Measurements from ENCODE around the gene AUTS2. TPM values are rescaled to one million over a fixed set of nuclear protein-coding genes. Genes with fewer than 3 reads are reported as not detected.
"Not testable (repeated sequence)": the region's sequence is repeated elsewhere in the genome, so short reads cannot be mapped to it uniquely, and the experiment has no call there.

The AUTS2 gene
- polyA plus RNA-seq, 1 experiment = 0.54 TPM

DNA sequence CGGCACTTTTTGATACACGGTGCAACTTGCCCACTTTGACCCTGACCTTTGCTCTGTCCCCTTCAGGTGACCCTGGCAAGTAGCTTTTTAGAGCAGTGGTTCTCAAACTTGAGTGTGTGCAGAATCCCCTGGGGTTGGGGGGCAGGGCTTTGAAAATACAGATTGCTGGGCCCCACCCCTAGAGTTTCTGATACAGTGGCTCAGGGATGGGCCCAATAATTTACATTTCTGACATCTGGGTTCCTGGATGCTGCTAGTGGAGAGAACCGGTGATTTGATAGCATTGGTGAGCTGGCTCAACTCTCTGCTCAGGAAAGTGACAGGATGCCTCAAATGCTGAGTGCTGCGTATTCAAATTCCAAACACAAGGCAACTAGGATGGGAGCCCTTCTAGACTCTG lies 995.9 kb downstream of the AUTS2 start:
- no peaks in the 10 kb centered on the region for H3K36me3 ChIP-seq (ENCODE audit: control insufficient read depth, insufficient read depth, low read length)
- H3K27me3 ChIP-seq (ENCODE audit: control insufficient read depth, insufficient read depth, low read length) = peaks cover 6% of the 10 kb centered on the region; the same call in 1 of the 2 replicates
- ChIA-PET POLR2A (no interaction called here), CTCF (no interaction called here)
- TF ChIP-seq, protein P1, sequence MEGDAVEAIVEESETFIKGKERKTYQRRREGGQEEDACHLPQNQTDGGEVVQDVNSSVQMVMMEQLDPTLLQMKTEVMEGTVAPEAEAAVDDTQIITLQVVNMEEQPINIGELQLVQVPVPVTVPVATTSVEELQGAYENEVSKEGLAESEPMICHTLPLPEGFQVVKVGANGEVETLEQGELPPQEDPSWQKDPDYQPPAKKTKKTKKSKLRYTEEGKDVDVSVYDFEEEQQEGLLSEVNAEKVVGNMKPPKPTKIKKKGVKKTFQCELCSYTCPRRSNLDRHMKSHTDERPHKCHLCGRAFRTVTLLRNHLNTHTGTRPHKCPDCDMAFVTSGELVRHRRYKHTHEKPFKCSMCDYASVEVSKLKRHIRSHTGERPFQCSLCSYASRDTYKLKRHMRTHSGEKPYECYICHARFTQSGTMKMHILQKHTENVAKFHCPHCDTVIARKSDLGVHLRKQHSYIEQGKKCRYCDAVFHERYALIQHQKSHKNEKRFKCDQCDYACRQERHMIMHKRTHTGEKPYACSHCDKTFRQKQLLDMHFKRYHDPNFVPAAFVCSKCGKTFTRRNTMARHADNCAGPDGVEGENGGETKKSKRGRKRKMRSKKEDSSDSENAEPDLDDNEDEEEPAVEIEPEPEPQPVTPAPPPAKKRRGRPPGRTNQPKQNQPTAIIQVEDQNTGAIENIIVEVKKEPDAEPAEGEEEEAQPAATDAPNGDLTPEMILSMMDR (IDR thresholded peaks at IDR 0.05; ENCODE audit: insufficient read depth, low read depth, low read length) = no peak
- no peak for DNase-seq (ENCODE audit: low read depth)
- H3K4me3 ChIP-seq (ENCODE audit: low read depth, low read length) = no peak overlapping the region

DNA sequence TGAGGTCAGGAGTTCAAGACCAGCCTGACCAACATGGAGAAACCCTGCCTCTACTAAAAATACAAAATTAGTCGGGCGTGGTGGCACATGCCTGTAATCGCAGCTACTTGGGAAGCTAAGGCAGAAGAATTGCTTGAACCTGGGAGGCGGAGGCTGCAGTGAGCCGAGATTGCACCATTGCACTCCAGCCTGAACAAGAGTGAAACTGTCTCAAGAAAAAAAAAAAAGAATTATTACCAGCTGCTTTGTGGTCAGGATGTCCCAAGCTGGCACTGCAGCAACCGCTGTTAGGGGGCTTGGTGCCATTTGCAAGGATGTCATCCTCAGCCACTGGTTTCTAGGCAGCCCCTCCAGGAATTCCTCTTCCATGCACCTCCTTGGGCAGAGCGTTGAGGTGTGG lies 996.6 kb downstream of the AUTS2 start:
- H3K27me3 ChIP-seq (ENCODE audit: control insufficient read depth, insufficient read depth, low read length); H3K36me3 ChIP-seq (ENCODE audit: control insufficient read depth, insufficient read depth, low read length); POLR2A ChIA-PET; DNase-seq (ENCODE audit: low read depth); CTCF ChIA-PET; H3K4me3 ChIP-seq (ENCODE audit: low read depth, low read length): not testable (repeated sequence)

DNA sequence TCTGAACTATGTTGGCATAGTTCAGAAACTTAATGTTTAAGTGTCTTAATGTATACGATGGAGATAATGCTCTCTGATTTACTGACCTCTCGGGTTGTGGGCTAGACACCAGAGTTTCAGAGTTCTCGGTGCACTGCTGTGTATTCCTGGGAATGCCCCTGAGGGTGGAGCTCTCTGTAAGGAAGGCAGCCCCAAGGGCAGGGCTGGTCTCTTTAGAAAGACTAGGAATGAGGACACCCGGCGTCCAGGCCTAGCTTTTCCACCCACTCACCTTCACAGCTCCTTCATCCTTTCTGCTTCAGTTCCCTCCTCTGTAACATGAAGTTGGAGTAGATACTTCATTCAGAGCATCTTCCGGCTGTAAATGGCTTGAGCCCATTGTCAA lies 997.1 kb downstream of the AUTS2 start:
- CTCF ChIA-PET = no interaction called here
- DNase-seq (ENCODE audit: low read depth) = no peak
- TF ChIP-seq, protein P1 (IDR thresholded peaks at IDR 0.05; ENCODE audit: insufficient read depth, low read depth, low read length) = no peak
- POLR2A ChIA-PET = no interaction called here
- peaks cover 6% of the 10 kb centered on the region; the same call in 1 of the 2 replicates for H3K27me3 ChIP-seq (ENCODE audit: control insufficient read depth, insufficient read depth, low read length)
- no peak overlapping the region for H3K4me3 ChIP-seq (ENCODE audit: low read depth, low read length)
- no peaks in the 10 kb centered on the region for H3K36me3 ChIP-seq (ENCODE audit: control insufficient read depth, insufficient read depth, low read length)

DNA sequence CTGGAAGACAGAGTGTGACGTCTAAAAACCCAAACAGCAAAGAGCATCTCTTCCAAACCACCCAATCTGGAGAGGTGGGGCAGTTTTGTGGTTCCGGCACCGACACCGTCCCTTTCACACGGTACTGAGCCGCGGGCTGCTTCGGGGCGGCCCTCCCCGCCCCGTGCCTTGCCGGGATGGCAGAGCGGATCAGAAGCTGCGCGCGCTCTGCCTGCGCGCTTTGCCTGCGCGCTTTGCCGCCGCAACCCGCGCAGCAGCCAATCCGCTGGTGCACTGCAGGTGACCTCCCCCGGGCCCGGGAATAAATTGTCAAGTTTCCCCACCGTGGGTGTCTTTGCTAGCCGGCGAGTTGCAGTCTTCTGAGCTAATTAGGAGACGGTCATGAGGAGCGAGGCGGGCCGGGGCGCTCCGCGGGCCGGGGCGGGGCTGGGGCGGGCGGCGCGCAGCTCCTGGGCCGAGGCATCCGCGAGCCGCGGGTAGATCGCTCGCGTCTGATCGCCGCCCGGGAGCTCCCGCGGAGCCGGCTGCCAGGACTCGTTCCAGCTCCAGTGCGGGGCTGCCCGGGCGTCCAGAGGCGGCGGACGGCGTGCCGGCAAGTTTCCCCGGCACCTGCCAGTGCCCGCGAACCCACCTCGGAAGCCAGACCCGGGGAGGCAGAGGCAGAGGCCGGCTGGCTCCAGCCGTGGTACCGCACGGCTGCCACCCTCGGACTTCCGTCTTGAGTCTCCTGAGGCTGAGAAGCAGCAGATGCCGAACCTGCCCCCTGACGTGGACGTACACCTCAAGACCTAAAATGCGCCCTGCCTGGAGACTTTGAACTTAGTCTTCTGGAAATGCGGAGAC lies 997.7 kb downstream of the AUTS2 start:
- ChIA-PET CTCF (no interaction called here), POLR2A (no interaction called here)
- TF ChIP-seq, protein P1 (IDR thresholded peaks at IDR 0.05; ENCODE audit: insufficient read depth, low read depth, low read length) = no peak
- Histone ChIP-seq H3K4me3 (ENCODE audit: low read depth, low read length) (no peak overlapping the region), H3K27me3 (ENCODE audit: control insufficient read depth, insufficient read depth, low read length) (peaks cover 6% of the 10 kb centered on the region; the same call in 1 of the 2 replicates), H3K36me3 (ENCODE audit: control insufficient read depth, insufficient read depth, low read length) (no peaks in the 10 kb centered on the region)
- no peak for DNase-seq (ENCODE audit: low read depth)

DNA sequence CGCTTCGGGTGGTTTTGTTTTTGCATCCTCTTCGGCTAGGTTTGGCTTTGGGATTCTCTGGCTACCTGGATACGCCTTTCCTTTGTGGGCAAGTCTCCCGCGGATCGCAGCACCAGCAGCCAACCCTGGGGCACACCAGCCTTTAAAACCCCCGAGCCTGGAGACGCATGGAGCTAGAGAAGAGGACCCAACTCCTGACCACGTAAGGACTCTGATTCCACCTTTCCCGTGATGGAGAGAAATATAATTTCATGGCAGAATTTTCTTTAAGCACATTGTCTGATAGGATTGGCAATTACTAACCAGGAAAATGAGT lies 998.3 kb downstream of the AUTS2 start:
- no peak for DNase-seq (ENCODE audit: low read depth)
- Histone ChIP-seq H3K36me3 (ENCODE audit: control insufficient read depth, insufficient read depth, low read length) (no peaks in the 10 kb centered on the region), H3K4me3 (ENCODE audit: low read depth, low read length) (no peak overlapping the region), H3K27me3 (ENCODE audit: control insufficient read depth, insufficient read depth, low read length) (peaks cover 6% of the 10 kb centered on the region; the same call in 1 of the 2 replicates)
- ChIA-PET CTCF (no interaction called here), POLR2A (no interaction called here)
- TF ChIP-seq, protein P1 (IDR thresholded peaks at IDR 0.05; ENCODE audit: insufficient read depth, low read depth, low read length) = no peak

DNA sequence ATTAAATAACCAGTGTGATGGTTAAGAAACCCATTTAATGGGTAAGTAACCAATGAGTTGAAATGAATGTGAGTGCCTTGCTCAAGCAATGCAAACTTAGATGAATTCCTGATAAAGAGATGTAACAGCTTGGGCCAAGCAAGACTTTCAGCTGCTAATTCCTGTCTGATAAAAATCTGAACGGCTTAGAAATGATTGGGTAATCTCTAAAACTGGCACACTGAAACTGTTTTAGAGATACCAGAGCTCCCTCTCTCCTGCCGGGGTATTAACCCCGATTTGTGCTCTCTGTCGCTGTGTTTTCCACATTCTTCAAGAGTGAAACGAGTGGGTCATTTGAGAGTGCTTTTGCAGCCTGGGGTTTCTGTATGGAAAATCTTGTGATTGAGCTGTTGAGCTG lies 998.8 kb downstream of the AUTS2 start:
- ChIA-PET POLR2A (no interaction called here), CTCF (no interaction called here)
- DNase-seq (ENCODE audit: low read depth) = no peak
- TF ChIP-seq, protein P1 (IDR thresholded peaks at IDR 0.05; ENCODE audit: insufficient read depth, low read depth, low read length) = no peak
- Histone ChIP-seq H3K4me3 (ENCODE audit: low read depth, low read length) (no peak overlapping the region), H3K27me3 (ENCODE audit: control insufficient read depth, insufficient read depth, low read length) (peaks cover 6% of the 10 kb centered on the region; the same call in 1 of the 2 replicates), H3K36me3 (ENCODE audit: control insufficient read depth, insufficient read depth, low read length) (no peaks in the 10 kb centered on the region)

Data from BJ (cell line).